ENCODE data around the gene MAST1. TPM values are rescaled to one million over a fixed set of nuclear protein-coding genes. Genes with fewer than 3 reads are reported as not detected.

Gene MAST1
- total and polyA plus RNA-seq, 4 donors = 0.08 to 0.54 (median 0.23) TPM

GRCh38 chr19:12868540-12869112 lies 30.3 kb downstream of the MAST1 start:
- no peak overlapping the region for H3K4me3 ChIP-seq (ENCODE audit: low read depth in 1 of 3, low read length in 3 of 3)
- no peaks in the 10 kb centered on the region for H3K36me3 ChIP-seq (ENCODE audit: control insufficient read depth in 4 of 4, insufficient read depth in 3 of 4, low read depth in 1 of 4, low read length in 3 of 4)
- no peak overlapping the region for H3K27ac ChIP-seq (ENCODE audit: low read depth in 1 of 2, low read length in 2 of 2)
- no peak for DNase-seq (ENCODE audit: low spot score)
- 93% methylated on average over 10 of the region's 10 CpGs for WGBS
- H3K9ac ChIP-seq (ENCODE audit: low read depth in 1 of 2, low read length in 2 of 2) = no peak overlapping the region
- H3K4me1 ChIP-seq (ENCODE audit: control insufficient read depth in 4 of 4, insufficient read depth in 4 of 4, low read length in 3 of 4) = peaks cover 0 to 14% (median 7%) of the 10 kb centered on the region in 4 donors
- TF ChIP-seq EGR1 (IDR thresholded peaks at IDR 0.05; ENCODE audit: low read depth in 2 of 2) (no peak), TAF1 (conservative IDR thresholded peaks at IDR 0.05) (no peak), CTCF (IDR thresholded peaks at IDR 0.05; ENCODE audit: low read depth, low read length, missing input control) (no peak), HNF4G (IDR thresholded peaks at IDR 0.05) (no peak), RAD21 (IDR thresholded peaks at IDR 0.05) (no peak), YY1 (IDR thresholded peaks at IDR 0.05) (no peak), NR2F2 (IDR thresholded peaks at IDR 0.05) (no peak), HNF4A (conservative IDR thresholded peaks at IDR 0.05) (no peak), ZBTB33 (IDR thresholded peaks at IDR 0.05) (no peak), ATF3 (IDR thresholded peaks at IDR 0.05) (no peak), JUND (IDR thresholded peaks at IDR 0.05) (no peak), REST (IDR thresholded peaks at IDR 0.05) (no peak), FOXA1 (IDR thresholded peaks at IDR 0.05) (no peak), MAX (IDR thresholded peaks at IDR 0.05) (no peak), FOXA2 (IDR thresholded peaks at IDR 0.05) (no peak), RXRA (IDR thresholded peaks at IDR 0.05) (no peak), GABPA (IDR thresholded peaks at IDR 0.05 in 1 of 2, conservative IDR thresholded peaks at IDR 0.05 in 1 of 2) (no peak)
- H3K9me3 ChIP-seq (ENCODE audit: control insufficient read depth in 4 of 4, low read length in 3 of 4) = no peaks in the 10 kb centered on the region
- H3K27me3 ChIP-seq (ENCODE audit: control insufficient read depth in 4 of 4, insufficient read depth in 4 of 4, low read length in 3 of 4) = no peaks in the 10 kb centered on the region
